Liver (tissue), 9 donors: Measurements from ENCODE around the gene ALK. TPM values are rescaled to one million over a fixed set of nuclear protein-coding genes. Genes with fewer than 3 reads are reported as not detected.

ENCODE experiments used
- DNase-seq: peaks from one replicate; pipeline ENCODE4 v3.0.0-alpha.2; 2017; ENCODE audit warnings: low spot score
- H3K27ac ChIP-seq, 2 donors: one replicate each; pipeline ENCODE4 v1.7.0; 2013; ENCODE audit warnings: inconsistent platforms in 2 of 2, low read length in 2 of 2, control low read depth in 1 of 2, low read depth in 1 of 2, mild to moderate bottlenecking in 1 of 2
- H3K27me3 ChIP-seq, 4 donors: one replicate each; pipeline versions ENCODE4 v1.6.1 to v1.7.0; 2013; ENCODE audit warnings: low read length in 3 of 4, inconsistent platforms in 1 of 4, mild to moderate bottlenecking in 1 of 4, moderate library complexity in 1 of 4; ENCODE audit not compliant: control insufficient read depth in 4 of 4, insufficient read depth in 4 of 4
- H3K36me3 ChIP-seq, 4 donors: one replicate each; pipeline versions ENCODE4 v1.6.1 to v1.7.0; 2013; ENCODE audit warnings: low read length in 3 of 4, mild to moderate bottlenecking in 3 of 4, low read depth in 1 of 4, moderate library complexity in 1 of 4; ENCODE audit not compliant: control insufficient read depth in 4 of 4, insufficient read depth in 3 of 4
- H3K4me1 ChIP-seq, 4 donors: one replicate each; pipeline versions ENCODE4 v1.6.1 to v1.7.0; 2013; ENCODE audit warnings: low read length in 3 of 4, mild to moderate bottlenecking in 3 of 4, moderate library complexity in 1 of 4; ENCODE audit not compliant: control insufficient read depth in 4 of 4, insufficient read depth in 4 of 4
- H3K4me3 ChIP-seq, 3 donors: one replicate each; pipeline versions ENCODE4 v1.6.1 to v1.7.0; 2013; ENCODE audit warnings: low read length in 3 of 3, control low read depth in 1 of 3, low read depth in 1 of 3, mild to moderate bottlenecking in 1 of 3
- H3K9ac ChIP-seq, 2 donors: one replicate each; pipeline ENCODE4 v1.7.0; 2013; ENCODE audit warnings: low read length in 2 of 2, mild to moderate bottlenecking in 2 of 2, moderate library complexity in 2 of 2, control low read depth in 1 of 2, low read depth in 1 of 2
- H3K9me3 ChIP-seq, 4 donors: one replicate each; pipeline versions ENCODE4 v1.6.1 to v1.7.0; 2013; ENCODE audit warnings: low read length in 3 of 4; ENCODE audit not compliant: control insufficient read depth in 4 of 4
- EGR1 ChIP-seq, 2 donors: IDR thresholded peaks; 2 replicates each; pipeline ENCODE4 v1.6.1; 2016 to 2018; ENCODE audit warnings: antibody characterized with exemption in 2 of 2, low read depth in 2 of 2
- FOXA1 ChIP-seq: IDR thresholded peaks from 2 replicates; pipeline ENCODE4 v1.6.1; 2016; ENCODE audit warnings: antibody characterized with exemption
- FOXA2 ChIP-seq: IDR thresholded peaks from 2 replicates; pipeline ENCODE4 v1.6.1; 2016; ENCODE audit warnings: antibody characterized with exemption
- HNF4A ChIP-seq, 2 donors: conservative IDR thresholded peaks; 2 replicates each; pipeline ENCODE4 v1.6.1; 2016; ENCODE audit warnings: antibody characterized with exemption in 2 of 2, mild to moderate bottlenecking in 2 of 2
- HNF4G ChIP-seq: IDR thresholded peaks from 2 replicates; pipeline ENCODE4 v1.6.1; 2016; ENCODE audit warnings: antibody characterized with exemption
- JUND ChIP-seq, 2 donors: IDR thresholded peaks; 2 replicates each; pipeline ENCODE4 v1.6.1; 2016; ENCODE audit warnings: antibody characterized with exemption in 2 of 2
- NR2F2 ChIP-seq: IDR thresholded peaks from 2 replicates; pipeline ENCODE4 v1.6.1; 2016; ENCODE audit warnings: antibody characterized with exemption
- RAD21 ChIP-seq, 2 donors: IDR thresholded peaks; 2 replicates each; pipeline ENCODE4 v1.6.1; 2016; ENCODE audit warnings: antibody characterized with exemption in 2 of 2, mild to moderate bottlenecking in 2 of 2
- RXRA ChIP-seq, 2 donors: IDR thresholded peaks; 2 replicates each; pipeline ENCODE4 v1.6.1; 2017 to 2018; ENCODE audit warnings: antibody characterized with exemption in 2 of 2, mild to moderate bottlenecking in 1 of 2
- SP1 ChIP-seq: IDR thresholded peaks from 2 replicates; pipeline ENCODE4 v1.6.1; 2018; ENCODE audit warnings: antibody characterized with exemption, mild to moderate bottlenecking
- YY1 ChIP-seq: IDR thresholded peaks from 2 replicates; pipeline ENCODE4 v1.6.1; 2016; ENCODE audit warnings: antibody characterized with exemption, mild to moderate bottlenecking
- WGBS: extraction: QIAGEN DNeasy Blood & Tissue Kit; methylation state at CpG from one replicate; pipeline ENCODE4 v1.1.7; 2013; 5-methylcytosine and 5-hydroxymethylcytosine counted together
- polyA plus RNA-seq, 2 donors: library from polyadenylated mRNA; stranded (reverse) in 1 of 2; unstranded in 1 of 2; fragments of 200-250 nt in 1 of 2; fragments of >200 nt in 1 of 2; fragmentation: Nextera tagmentation in 1 of 2; extraction: Ambion mirVana in 1 of 2; gene quantifications; one replicate each; pipeline versions ENCODE4 v1.2.1 to v1.2.3, GENCODE V29; 2013 to 2015
- total RNA-seq, 2 donors: library from RNA; depleted of rRNA; stranded (reverse); fragments of >200 nt; gene quantifications; one replicate each; pipeline ENCODE4 v1.2.3, GENCODE V29; 2014
- TF ChIP-seq, protein P1 (sequence below): fragments of 150-350 bp; IDR thresholded peaks from 2 replicates; pipeline ENCODE4 v1.5.1; 2017; ENCODE audit warnings: improper control_type of control experiment, low read depth, low read length; ENCODE audit not compliant: missing input control
- TF ChIP-seq, protein P2 (sequence below): IDR thresholded peaks from 2 replicates; pipeline ENCODE4 v1.6.1; 2016; ENCODE audit warnings: antibody characterized with exemption
- TF ChIP-seq, protein P3 (sequence below): IDR thresholded peaks from 2 replicates; pipeline ENCODE4 v1.6.1; 2016; ENCODE audit warnings: antibody characterized with exemption
- TF ChIP-seq, protein P4 (sequence below): IDR thresholded peaks from 2 replicates; pipeline ENCODE4 v1.6.1; 2016; ENCODE audit warnings: antibody characterized with exemption
- TF ChIP-seq, protein P5 (sequence below): IDR thresholded peaks from 2 replicates; pipeline ENCODE4 v1.6.1; 2016; ENCODE audit warnings: antibody characterized with exemption, mild to moderate bottlenecking
- donor health status: healthy.
- donor health status: healthy.
- donor health status: healthy.
- donor health status: healthy.
- donor health status: healthy.

The ALK gene
- total and polyA plus RNA-seq, 4 donors, result under 0.01 TPM; not detected in 3

DNA sequence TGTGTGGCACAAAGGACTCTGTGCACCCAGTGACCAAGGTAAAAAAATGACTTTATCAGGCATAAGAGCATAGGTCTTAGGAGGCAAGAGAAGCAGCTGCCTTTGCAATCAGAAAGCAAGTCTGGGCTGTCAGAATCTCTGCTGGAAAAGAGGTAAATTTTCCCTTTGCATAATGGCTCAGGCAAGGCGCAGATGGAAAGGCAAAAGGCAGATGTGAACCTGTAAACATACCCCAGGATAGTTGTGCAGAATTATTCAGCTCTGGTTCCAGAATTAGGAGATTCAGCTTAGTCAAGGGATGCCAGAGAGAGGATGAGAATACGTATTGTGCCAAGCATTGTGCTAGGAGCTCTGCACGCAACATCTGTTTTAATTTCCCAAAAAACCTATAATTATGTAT, 547.5 kb downstream of the ALK start:
- H3K9me3 ChIP-seq, result no peaks in the 10 kb centered on the region
- H3K4me1 ChIP-seq, result no peaks in the 10 kb centered on the region
- 95% methylated on average over 3 of the region's 3 CpGs for WGBS

DNA sequence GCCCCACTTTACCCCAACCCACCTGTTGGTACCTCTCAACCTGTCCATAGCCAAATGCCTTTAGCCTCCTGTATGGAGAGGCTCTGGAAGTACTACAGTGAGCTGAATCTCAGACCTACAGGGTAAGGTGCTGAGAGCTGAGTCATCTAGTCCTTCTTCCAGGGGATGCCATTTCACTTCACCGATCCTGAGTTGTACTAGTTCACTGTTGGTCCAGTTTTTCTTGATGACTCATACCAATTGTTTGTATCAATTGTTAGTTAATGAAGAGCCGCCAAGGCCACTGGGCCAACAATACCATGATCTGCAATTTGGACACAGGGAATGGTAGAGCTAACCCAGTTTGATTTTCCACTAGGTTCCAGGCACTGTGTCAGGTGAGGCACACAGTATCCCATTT, 549.2 kb downstream of the ALK start:
- TF ChIP-seq HNF4A (conservative IDR thresholded peaks at IDR 0.05) (no peak), YY1 (no peak), FOXA1 (no peak), RAD21 (IDR thresholded peaks at IDR 0.05) (no peak), RXRA (IDR thresholded peaks at IDR 0.05) (no peak), HNF4G (no peak), EGR1 (IDR thresholded peaks at IDR 0.05; ENCODE audit: low read depth in 2 of 2) (no peak)
- TF ChIP-seq, protein P1, sequence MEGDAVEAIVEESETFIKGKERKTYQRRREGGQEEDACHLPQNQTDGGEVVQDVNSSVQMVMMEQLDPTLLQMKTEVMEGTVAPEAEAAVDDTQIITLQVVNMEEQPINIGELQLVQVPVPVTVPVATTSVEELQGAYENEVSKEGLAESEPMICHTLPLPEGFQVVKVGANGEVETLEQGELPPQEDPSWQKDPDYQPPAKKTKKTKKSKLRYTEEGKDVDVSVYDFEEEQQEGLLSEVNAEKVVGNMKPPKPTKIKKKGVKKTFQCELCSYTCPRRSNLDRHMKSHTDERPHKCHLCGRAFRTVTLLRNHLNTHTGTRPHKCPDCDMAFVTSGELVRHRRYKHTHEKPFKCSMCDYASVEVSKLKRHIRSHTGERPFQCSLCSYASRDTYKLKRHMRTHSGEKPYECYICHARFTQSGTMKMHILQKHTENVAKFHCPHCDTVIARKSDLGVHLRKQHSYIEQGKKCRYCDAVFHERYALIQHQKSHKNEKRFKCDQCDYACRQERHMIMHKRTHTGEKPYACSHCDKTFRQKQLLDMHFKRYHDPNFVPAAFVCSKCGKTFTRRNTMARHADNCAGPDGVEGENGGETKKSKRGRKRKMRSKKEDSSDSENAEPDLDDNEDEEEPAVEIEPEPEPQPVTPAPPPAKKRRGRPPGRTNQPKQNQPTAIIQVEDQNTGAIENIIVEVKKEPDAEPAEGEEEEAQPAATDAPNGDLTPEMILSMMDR, result no peak
- TF ChIP-seq, protein P2, sequence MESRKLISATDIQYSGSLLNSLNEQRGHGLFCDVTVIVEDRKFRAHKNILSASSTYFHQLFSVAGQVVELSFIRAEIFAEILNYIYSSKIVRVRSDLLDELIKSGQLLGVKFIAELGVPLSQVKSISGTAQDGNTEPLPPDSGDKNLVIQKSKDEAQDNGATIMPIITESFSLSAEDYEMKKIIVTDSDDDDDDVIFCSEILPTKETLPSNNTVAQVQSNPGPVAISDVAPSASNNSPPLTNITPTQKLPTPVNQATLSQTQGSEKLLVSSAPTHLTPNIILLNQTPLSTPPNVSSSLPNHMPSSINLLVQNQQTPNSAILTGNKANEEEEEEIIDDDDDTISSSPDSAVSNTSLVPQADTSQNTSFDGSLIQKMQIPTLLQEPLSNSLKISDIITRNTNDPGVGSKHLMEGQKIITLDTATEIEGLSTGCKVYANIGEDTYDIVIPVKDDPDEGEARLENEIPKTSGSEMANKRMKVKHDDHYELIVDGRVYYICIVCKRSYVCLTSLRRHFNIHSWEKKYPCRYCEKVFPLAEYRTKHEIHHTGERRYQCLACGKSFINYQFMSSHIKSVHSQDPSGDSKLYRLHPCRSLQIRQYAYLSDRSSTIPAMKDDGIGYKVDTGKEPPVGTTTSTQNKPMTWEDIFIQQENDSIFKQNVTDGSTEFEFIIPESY, result no peak
- TF ChIP-seq, protein P3, sequence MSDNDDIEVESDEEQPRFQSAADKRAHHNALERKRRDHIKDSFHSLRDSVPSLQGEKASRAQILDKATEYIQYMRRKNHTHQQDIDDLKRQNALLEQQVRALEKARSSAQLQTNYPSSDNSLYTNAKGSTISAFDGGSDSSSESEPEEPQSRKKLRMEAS, result no peak
- TF ChIP-seq, protein P4, sequence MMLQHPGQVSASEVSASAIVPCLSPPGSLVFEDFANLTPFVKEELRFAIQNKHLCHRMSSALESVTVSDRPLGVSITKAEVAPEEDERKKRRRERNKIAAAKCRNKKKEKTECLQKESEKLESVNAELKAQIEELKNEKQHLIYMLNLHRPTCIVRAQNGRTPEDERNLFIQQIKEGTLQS, result no peak
- no peak overlapping the region for H3K9ac ChIP-seq
- WGBS, result 90% methylated on average over 2 of the region's 2 CpGs
- H3K9me3 ChIP-seq, result no peaks in the 10 kb centered on the region
- peaks cover 0 to 3% (median 0%) of the 10 kb centered on the region in 4 donors for H3K27me3 ChIP-seq
- H3K27ac ChIP-seq, result no peak overlapping the region
- DNase-seq, result no peak
- no peaks in the 10 kb centered on the region for H3K4me1 ChIP-seq
- no peaks in the 10 kb centered on the region for H3K36me3 ChIP-seq
- no peak overlapping the region for H3K4me3 ChIP-seq

More for the DNA sequence above, 547.5 kb downstream of the ALK start:
- Histone ChIP-seq H3K36me3 (no peaks in the 10 kb centered on the region), H3K4me3 (no peak overlapping the region), H3K27ac (no peak overlapping the region), H3K27me3 (peaks cover 0 to 3% (median 0%) of the 10 kb centered on the region in 4 donors), H3K9ac (no peak overlapping the region)
- no peak for DNase-seq
- no peak for TF ChIP-seq NR2F2
- no peak for TF ChIP-seq SP1
- no peak for TF ChIP-seq FOXA1

DNA sequence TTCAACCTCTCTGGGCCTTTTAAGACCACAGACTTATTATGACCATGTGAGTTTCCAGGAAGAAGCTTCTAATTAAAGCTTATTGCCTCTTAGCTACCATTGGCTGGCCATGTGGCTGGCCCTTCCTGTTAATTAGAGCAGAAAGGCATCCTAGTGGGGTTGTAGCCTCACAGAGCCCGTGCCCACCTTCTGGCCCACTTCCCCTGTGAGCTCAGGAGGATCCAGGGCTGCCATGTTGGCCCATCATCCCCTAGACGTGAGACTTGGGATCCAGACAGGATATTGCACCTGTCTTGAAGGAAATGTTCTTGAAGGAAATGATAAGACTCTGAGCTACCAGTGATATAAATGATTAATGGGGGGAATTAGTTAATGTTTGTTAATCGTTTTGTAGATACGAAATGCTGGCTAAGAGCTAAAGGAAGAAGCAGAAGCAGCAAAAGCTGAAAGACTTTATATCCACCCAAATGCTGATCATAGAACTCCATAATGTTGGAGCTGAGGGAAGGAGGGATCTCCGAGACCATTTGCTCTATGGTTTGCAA, 550.7 kb downstream of the ALK start:
- Histone ChIP-seq H3K9me3 (no peaks in the 10 kb centered on the region), H3K4me3 (no peak overlapping the region), H3K4me1 (no peaks in the 10 kb centered on the region), H3K36me3 (no peaks in the 10 kb centered on the region), H3K27me3 (peaks cover 0 to 3% (median 0%) of the 10 kb centered on the region in 4 donors), H3K9ac (no peak overlapping the region), H3K27ac (no peak overlapping the region)
- WGBS, result 59% methylated on average over 5 of the region's 5 CpGs
- no peak for DNase-seq
- no peak for TF ChIP-seq FOXA2
- TF ChIP-seq RAD21 (IDR thresholded peaks at IDR 0.05), result no peak
- TF ChIP-seq, protein P5, sequence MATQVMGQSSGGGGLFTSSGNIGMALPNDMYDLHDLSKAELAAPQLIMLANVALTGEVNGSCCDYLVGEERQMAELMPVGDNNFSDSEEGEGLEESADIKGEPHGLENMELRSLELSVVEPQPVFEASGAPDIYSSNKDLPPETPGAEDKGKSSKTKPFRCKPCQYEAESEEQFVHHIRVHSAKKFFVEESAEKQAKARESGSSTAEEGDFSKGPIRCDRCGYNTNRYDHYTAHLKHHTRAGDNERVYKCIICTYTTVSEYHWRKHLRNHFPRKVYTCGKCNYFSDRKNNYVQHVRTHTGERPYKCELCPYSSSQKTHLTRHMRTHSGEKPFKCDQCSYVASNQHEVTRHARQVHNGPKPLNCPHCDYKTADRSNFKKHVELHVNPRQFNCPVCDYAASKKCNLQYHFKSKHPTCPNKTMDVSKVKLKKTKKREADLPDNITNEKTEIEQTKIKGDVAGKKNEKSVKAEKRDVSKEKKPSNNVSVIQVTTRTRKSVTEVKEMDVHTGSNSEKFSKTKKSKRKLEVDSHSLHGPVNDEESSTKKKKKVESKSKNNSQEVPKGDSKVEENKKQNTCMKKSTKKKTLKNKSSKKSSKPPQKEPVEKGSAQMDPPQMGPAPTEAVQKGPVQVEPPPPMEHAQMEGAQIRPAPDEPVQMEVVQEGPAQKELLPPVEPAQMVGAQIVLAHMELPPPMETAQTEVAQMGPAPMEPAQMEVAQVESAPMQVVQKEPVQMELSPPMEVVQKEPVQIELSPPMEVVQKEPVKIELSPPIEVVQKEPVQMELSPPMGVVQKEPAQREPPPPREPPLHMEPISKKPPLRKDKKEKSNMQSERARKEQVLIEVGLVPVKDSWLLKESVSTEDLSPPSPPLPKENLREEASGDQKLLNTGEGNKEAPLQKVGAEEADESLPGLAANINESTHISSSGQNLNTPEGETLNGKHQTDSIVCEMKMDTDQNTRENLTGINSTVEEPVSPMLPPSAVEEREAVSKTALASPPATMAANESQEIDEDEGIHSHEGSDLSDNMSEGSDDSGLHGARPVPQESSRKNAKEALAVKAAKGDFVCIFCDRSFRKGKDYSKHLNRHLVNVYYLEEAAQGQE, result no peak
- TF ChIP-seq, protein P1, result no peak
- TF ChIP-seq JUND (IDR thresholded peaks at IDR 0.05), result no peak
- TF ChIP-seq SP1, result no peak
